GM18526 (cell line): ENCODE results near the gene GAB2.

Experiments
- POLR2A ChIP-seq: IDR thresholded peaks from 3 replicates; pipeline ENCODE4 v1.6.1; 2011; ENCODE audit not compliant: insufficient read length; ENCODE audit errors: extremely low read depth

GAB2 gene

GRCh38 chr11:78276311-78276710 is 141.3 kb downstream of the GAB2 start:
- no peak for TF ChIP-seq POLR2A

DNA sequence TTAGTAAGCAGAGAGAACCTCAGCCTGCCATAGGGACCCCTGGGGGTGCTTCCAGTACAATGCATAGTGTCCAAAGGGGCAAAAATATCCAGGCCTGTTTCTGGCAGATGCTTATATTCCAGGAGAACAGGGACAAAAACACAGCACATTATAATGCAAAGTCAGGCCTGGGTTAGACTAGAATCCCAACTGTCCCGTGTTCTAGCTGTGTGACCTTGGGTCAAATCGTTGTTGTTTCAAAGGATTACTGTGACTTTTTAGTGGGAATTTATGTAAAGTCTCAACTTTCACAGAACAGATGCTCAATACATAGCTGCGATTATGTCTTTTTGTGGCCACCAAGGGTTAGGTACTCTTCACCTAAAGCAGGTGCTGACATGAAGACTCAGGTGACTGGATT is 142.9 kb downstream of the GAB2 start:
- TF ChIP-seq POLR2A: no peak

GRCh38 chr11:78270971-78271370 is 146.6 kb downstream of the GAB2 start:
- no peak for TF ChIP-seq POLR2A

GRCh38 chr11:78269806-78270205 is 147.8 kb downstream of the GAB2 start:
- no peak for TF ChIP-seq POLR2A

DNA sequence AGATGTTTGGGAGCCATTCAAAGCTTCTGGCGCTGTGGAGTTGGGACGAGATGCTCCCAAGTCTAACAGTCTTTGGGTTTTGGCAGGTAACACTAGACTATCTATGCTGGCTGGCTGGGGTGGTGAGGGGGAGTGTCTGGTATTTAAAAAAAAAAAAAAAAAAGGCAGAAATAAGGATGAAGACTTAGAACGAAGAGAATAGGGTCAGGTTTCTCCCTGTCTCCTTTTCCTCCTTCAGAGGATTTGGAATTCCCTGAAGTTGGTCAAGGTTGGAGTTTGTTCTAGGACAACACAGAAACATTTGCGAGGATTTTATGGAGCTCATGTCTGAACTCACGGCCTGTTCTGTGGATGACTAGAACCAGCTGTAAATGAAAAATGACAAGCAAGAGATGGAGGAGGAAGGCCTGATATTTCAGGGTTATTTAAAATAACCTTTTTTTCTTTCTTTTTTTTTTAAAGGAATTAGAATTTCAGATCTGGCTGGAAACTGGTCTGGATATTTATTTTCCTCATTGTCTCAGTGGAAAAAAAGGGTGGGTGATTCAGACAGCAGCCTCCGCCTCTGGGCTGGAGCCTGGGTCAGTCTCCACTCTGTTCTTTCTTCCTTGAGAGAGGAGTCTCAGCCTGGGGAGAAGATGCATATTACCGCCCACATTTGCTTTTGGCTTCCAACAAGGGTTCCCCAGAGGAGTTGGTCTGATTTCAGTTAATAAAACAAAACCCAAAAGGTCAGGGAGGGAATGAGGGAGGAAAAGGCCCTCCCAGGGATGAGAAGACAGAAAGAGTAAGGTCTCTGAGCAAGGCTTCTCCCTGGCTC is 148.8 kb downstream of the GAB2 start:
- no peak for TF ChIP-seq POLR2A

DNA sequence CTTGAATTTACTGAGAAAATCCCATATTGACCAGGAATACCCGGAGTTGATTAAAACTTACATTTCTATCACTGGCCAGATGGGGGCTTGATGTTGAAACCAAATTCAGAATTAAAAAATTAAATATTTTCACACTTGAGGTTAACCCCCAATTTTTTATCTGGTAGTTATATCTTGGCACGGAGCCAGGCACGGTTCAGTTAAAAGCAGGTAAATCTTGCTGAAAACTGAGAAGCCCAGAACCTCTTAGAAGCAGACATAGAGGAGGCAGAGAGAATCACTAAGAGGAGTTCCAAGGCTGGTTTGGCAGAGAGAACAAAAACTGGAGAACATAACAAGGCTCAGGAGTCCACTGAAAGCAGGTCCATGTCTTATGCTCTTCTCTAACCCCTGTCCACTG is 151.2 kb downstream of the GAB2 start:
- no peak for TF ChIP-seq POLR2A

- no peak for TF ChIP-seq POLR2A
Observed at GRCh38 chr11:78265326-78265725, 152.3 kb downstream of the GAB2 start.

DNA sequence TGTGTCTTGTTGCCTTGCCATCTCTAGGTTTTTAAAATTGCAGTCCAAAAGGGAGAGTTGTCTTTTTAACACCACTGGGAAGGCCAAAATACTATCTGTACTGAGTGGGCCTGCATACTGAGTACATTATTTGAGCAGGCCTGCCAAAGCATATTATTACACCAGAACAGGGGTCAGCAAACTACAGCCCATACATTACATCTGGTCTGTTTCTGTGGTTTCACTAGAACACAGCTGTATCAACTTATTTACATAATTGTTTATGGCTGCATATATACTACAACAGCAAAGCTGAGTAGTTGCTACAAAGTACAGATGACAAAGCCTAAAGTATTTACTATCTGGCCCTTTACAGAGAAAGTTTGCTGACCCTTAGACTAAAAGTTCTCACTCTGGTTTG is 154.9 kb downstream of the GAB2 start:
- no peak for TF ChIP-seq POLR2A

- no peak for TF ChIP-seq POLR2A
Observed at GRCh38 chr11:78262238-78262637, 155.4 kb downstream of the GAB2 start.

DNA sequence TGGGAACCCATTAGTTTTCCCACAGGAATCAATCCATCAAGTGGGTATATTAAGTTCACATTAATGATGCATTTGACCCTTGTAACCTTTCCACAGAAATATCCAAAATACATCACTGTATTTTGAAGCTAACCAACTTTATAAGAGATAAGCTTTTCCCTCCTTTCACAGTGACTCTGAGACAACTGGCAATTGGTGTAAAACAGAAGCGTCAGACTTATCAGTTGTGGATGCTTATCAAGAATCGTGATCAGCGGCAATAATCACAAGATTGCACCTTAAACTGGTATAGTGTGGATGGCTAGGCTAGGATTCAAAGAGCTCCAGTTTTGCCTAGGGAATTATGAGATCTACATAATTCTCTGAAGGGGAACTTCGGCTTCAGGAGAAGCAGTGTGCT is 155.8 kb downstream of the GAB2 start:
- no peak for TF ChIP-seq POLR2A

DNA sequence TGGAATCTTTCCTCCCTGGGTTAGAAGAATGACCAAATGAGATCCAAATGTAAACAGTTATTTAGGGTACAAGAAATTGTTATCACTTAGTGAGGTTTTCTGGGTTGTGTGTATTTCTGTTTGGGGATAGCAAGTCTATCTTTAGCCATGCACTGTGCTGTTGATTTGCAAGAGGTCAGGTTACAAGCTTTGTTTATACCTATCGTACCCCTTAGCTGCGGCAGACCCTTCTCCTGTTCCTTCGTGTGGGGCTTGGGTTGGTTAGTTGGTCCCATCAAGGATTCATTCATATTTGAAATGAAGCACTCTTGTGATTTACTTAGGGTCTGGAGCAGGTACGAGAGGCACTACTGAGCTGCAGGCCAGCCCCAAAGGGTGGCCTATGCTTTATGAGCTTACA is 156.3 kb downstream of the GAB2 start:
- no peak for TF ChIP-seq POLR2A

- TF ChIP-seq POLR2A: no peak
Observed at GRCh38 chr11:78259777-78260487, 157.7 kb downstream of the GAB2 start.

- no peak for TF ChIP-seq POLR2A
Observed at GRCh38 chr11:78257654-78258053, 160.0 kb downstream of the GAB2 start.

- TF ChIP-seq POLR2A: no peak
Observed at GRCh38 chr11:78256962-78257361, 160.7 kb downstream of the GAB2 start.

GRCh38 chr11:78255919-78256318 is 161.7 kb downstream of the GAB2 start:
- TF ChIP-seq POLR2A: no peak

- TF ChIP-seq POLR2A: no peak
Observed at GRCh38 chr11:78254268-78254667, 163.4 kb downstream of the GAB2 start.
